Measurements from ENCODE around the gene SORL1.
"Not testable (repeated sequence)": the region's sequence is repeated elsewhere in the genome, so short reads cannot be mapped to it uniquely, and the experiment has no call there.

SORL1 gene

GRCh38 chr11:121478895-121479697 lies 27.0 kb downstream of the SORL1 start:
- no peak for DNase-seq

GRCh38 chr11:121479698-121480238 lies 27.7 kb downstream of the SORL1 start:
- no peak for DNase-seq

- DNase-seq, result not testable (repeated sequence)
Measured at GRCh38 chr11:121481484-121482230, 29.5 kb downstream of the SORL1 start.

- DNase-seq, result no peak
Measured at GRCh38 chr11:121482231-121483129, 30.4 kb downstream of the SORL1 start.

GRCh38 chr11:121483805-121484480 lies 31.8 kb downstream of the SORL1 start:
- DNase-seq, result no peak

GRCh38 chr11:121485216-121485615 lies 33.1 kb downstream of the SORL1 start:
- DNase-seq, result no peak

- DNase-seq, result no peak
Measured at GRCh38 chr11:121486054-121486453, 33.9 kb downstream of the SORL1 start.

- DNase-seq, result no peak
Measured at GRCh38 chr11:121487191-121487590, 35.1 kb downstream of the SORL1 start.

- no peak for DNase-seq
Measured at GRCh38 chr11:121488170-121488569, 36.1 kb downstream of the SORL1 start.

- DNase-seq, result no peak
Measured at GRCh38 chr11:121488641-121489040, 36.5 kb downstream of the SORL1 start.

- DNase-seq, result no peak
Measured at GRCh38 chr11:121489823-121490222, 37.7 kb downstream of the SORL1 start.

GRCh38 chr11:121494355-121495099 lies 42.4 kb downstream of the SORL1 start:
- no peak for DNase-seq

- DNase-seq, result no peak
Measured at GRCh38 chr11:121497176-121497998, 45.3 kb downstream of the SORL1 start.

- DNase-seq, result no peak
Measured at GRCh38 chr11:121499405-121499804, 47.3 kb downstream of the SORL1 start.

- DNase-seq, result no peak
Measured at GRCh38 chr11:121500275-121500674, 48.2 kb downstream of the SORL1 start.

- DNase-seq, result no peak
Measured at GRCh38 chr11:121500717-121501116, 48.6 kb downstream of the SORL1 start.

- no peak for DNase-seq
Measured at GRCh38 chr11:121503051-121503450, 50.9 kb downstream of the SORL1 start.

- DNase-seq, result not testable (repeated sequence)
Measured at GRCh38 chr11:121506237-121506636, 54.1 kb downstream of the SORL1 start.

GRCh38 chr11:121508449-121508848 lies 56.3 kb downstream of the SORL1 start:
- no peak for DNase-seq

- no peak for DNase-seq
Measured at GRCh38 chr11:121510438-121510837, 58.3 kb downstream of the SORL1 start.

Data from NCI-H1694 treated with DMSO at 0.1 percent for 48 hours (cell line).